ENCODE results near the gene ADCY3. TPM values are rescaled to one million over a fixed set of nuclear protein-coding genes. Genes with fewer than 3 reads are reported as not detected.

Gene ADCY3
- total RNA-seq, 1 experiment from 2014 or later, result 39.5 TPM

GRCh38 chr2:24881623-24882022 is 38.4 kb downstream of the ADCY3 start:
- Histone ChIP-seq H2BK5ac (ENCODE audit: insufficient read length, low read length) (no peak overlapping the region), H4K5ac (ENCODE audit: insufficient read length, low read depth, low read length) (no peak overlapping the region), H3T11ph (ENCODE audit: low read length) (no peak overlapping the region), H3K27me3 (ENCODE audit: insufficient read depth, low read length) (no peaks in the 10 kb centered on the region), H2BK20ac (ENCODE audit: low read depth, low read length, poor library complexity, severe bottlenecking) (no peak overlapping the region), H2BK120ac (ENCODE audit: low read depth, low read length, poor library complexity, severe bottlenecking) (no peak overlapping the region), H3K18ac (ENCODE audit: insufficient read length, low read depth, low read length) (no peak overlapping the region), H3K23me2 (ENCODE audit: insufficient read length, low read depth, low read length, poor library complexity, severe bottlenecking) (no peaks in the 10 kb centered on the region), H3K4ac (ENCODE audit: low read depth, low read length) (no peak overlapping the region), H3K4me1 (ENCODE audit: insufficient read depth, low read length) (no peaks in the 10 kb centered on the region; the same call in 1 of the 2 replicates), H2BK12ac (ENCODE audit: insufficient read length, low read depth, low read length) (no peak overlapping the region), H2AK5ac (ENCODE audit: insufficient read length, low read length) (no peak overlapping the region), H4K20me1 (ENCODE audit: control insufficient read depth, insufficient read depth, insufficient read length) (no peaks in the 10 kb centered on the region), H3K23ac (ENCODE audit: insufficient read length, low read depth, low read length) (no peak overlapping the region), H3K79me1 (ENCODE audit: insufficient read depth, low read depth, low read length, poor library complexity, severe bottlenecking) (no peaks in the 10 kb centered on the region), H3K9ac (ENCODE audit: extremely low read depth, insufficient read length, low read length) (no peak overlapping the region), H4K8ac (replicated peaks; ENCODE audit: insufficient read length, low read depth, low read length) (no peak overlapping the region), H3K79me2 (ENCODE audit: insufficient read depth, low read length) (no peaks in the 10 kb centered on the region), H3K56ac (ENCODE audit: insufficient read length, low read depth, low read length) (no peak overlapping the region), H3K4me2 (ENCODE audit: insufficient read depth, insufficient read length, low read length) (no peak overlapping the region), H4K91ac (ENCODE audit: insufficient read length, low read depth, low read length) (no peak overlapping the region), H2BK15ac (ENCODE audit: low read depth, low read length) (no peak overlapping the region), H3K9me3 (ENCODE audit: control insufficient read depth, low read depth, low read length) (no peaks in the 10 kb centered on the region), H3K14ac (ENCODE audit: insufficient read depth, low read length) (no peak overlapping the region), H3K27ac (ENCODE audit: insufficient read length, low read depth, low read length) (no peak overlapping the region), H2AFZ (ENCODE audit: low read length) (no peak overlapping the region)
- H3K4me3 Mint-ChIP-seq, result no peak overlapping the region
- peaks cover 0 to 3% (median 0%) of the 10 kb centered on the region in 3 experiments; a peak in 2 of 7 replicates for H3K36me3 Mint-ChIP-seq (ENCODE audit: insufficient read depth in 1 of 3, low read depth in 3 of 3)
- peaks cover 15 to 24% of the 10 kb centered on the region in 2 experiments for H3K4me1 Mint-ChIP-seq
- TF ChIP-seq, protein P1, sequence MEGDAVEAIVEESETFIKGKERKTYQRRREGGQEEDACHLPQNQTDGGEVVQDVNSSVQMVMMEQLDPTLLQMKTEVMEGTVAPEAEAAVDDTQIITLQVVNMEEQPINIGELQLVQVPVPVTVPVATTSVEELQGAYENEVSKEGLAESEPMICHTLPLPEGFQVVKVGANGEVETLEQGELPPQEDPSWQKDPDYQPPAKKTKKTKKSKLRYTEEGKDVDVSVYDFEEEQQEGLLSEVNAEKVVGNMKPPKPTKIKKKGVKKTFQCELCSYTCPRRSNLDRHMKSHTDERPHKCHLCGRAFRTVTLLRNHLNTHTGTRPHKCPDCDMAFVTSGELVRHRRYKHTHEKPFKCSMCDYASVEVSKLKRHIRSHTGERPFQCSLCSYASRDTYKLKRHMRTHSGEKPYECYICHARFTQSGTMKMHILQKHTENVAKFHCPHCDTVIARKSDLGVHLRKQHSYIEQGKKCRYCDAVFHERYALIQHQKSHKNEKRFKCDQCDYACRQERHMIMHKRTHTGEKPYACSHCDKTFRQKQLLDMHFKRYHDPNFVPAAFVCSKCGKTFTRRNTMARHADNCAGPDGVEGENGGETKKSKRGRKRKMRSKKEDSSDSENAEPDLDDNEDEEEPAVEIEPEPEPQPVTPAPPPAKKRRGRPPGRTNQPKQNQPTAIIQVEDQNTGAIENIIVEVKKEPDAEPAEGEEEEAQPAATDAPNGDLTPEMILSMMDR (conservative IDR thresholded peaks at IDR 0.05), result peak; percentile 57
- H3K27ac Mint-ChIP-seq, result no peak overlapping the region
- no peaks in the 10 kb centered on the region for H3K9me3 Mint-ChIP-seq
- no peak for DNase-seq
- no CpG with 5 or more reads among the region's 9 CpGs for WGBS (ENCODE audit: extremely low coverage, insufficient read length, low lambda C conversion rate)
- H3K27me3 Mint-ChIP-seq (ENCODE audit: low read depth), result no peaks in the 10 kb centered on the region

Measured in H9 (cell line).